Measurements from ENCODE around the gene NOTCH2NLA. TPM values are rescaled to one million over a fixed set of nuclear protein-coding genes. Genes with fewer than 3 reads are reported as not detected.
"Not testable (repeated sequence)": the region's sequence is repeated elsewhere in the genome, so short reads cannot be mapped to it uniquely, and the experiment has no call there.

NOTCH2NLA gene
- total RNA-seq, 2 donors from 2014 or later, result 23.9 to 30.2 TPM

DNA sequence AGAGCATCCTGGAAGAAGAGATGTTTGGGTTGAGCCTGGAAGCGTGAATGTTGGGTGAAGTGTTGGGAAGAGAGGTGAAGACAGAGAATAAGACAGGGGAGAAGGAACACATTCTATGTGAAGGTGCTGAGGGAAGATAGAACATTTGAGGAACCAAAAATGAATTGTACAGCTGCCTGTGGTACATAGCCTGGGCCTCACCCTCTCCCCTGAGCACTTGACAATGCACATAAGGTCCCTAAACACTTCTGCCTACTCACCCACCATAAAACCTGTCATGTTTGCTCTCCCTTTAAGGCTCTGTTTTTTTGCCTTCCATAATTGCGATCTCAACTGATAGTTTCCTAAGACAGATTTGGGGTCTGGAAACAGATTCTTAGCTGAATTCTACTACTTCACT, 43.2 kb upstream of the NOTCH2NLA start:
- not testable (repeated sequence) for H3K27me3 ChIP-seq (ENCODE audit: control insufficient read depth, insufficient read depth, low read length, poor library complexity, severe bottlenecking); H3K4me1 ChIP-seq (ENCODE audit: control insufficient read depth, insufficient read depth, low read length); H3K36me3 ChIP-seq (ENCODE audit: control insufficient read depth, insufficient read depth, low read length); H3K9ac ChIP-seq (ENCODE audit: extremely low read depth, low read length, poor library complexity, severe bottlenecking); DNase-seq; H3K9me3 ChIP-seq (ENCODE audit: control insufficient read depth, low read length); H3K9me3 Mint-ChIP-seq; H3K27me3 Mint-ChIP-seq (ENCODE audit: insufficient read depth); H3K36me3 Mint-ChIP-seq (ENCODE audit: low read depth); H3K27ac Mint-ChIP-seq; H3K27ac ChIP-seq (ENCODE audit: low read depth, low read length); H3K4me3 Mint-ChIP-seq; H3K4me1 Mint-ChIP-seq; H3K4me3 ChIP-seq (ENCODE audit: low read length)
- no CpG with 5 or more reads among the region's 2 CpGs for WGBS, 2 experiments (ENCODE audit: insufficient coverage in 1 of 2, insufficient read length in 1 of 2)

- not testable (repeated sequence) for H3K36me3 Mint-ChIP-seq (ENCODE audit: low read depth); H3K27ac ChIP-seq (ENCODE audit: low read depth, low read length); H3K27me3 ChIP-seq (ENCODE audit: control insufficient read depth, insufficient read depth, low read length, poor library complexity, severe bottlenecking); H3K9me3 Mint-ChIP-seq; H3K27ac Mint-ChIP-seq; H3K9ac ChIP-seq (ENCODE audit: extremely low read depth, low read length, poor library complexity, severe bottlenecking); DNase-seq; H3K4me3 ChIP-seq (ENCODE audit: low read length); H3K4me3 Mint-ChIP-seq; H3K9me3 ChIP-seq (ENCODE audit: control insufficient read depth, low read length); H3K36me3 ChIP-seq (ENCODE audit: control insufficient read depth, insufficient read depth, low read length); H3K27me3 Mint-ChIP-seq (ENCODE audit: insufficient read depth); H3K4me1 Mint-ChIP-seq; H3K4me1 ChIP-seq (ENCODE audit: control insufficient read depth, insufficient read depth, low read length)
- WGBS, 2 experiments (ENCODE audit: insufficient coverage in 1 of 2, insufficient read length in 1 of 2), result no CpG with 5 or more reads among the region's 9 CpGs
These were observed 41.3 kb upstream of the NOTCH2NLA start for GRCh38 chr1:146270129-146270528.

DNA sequence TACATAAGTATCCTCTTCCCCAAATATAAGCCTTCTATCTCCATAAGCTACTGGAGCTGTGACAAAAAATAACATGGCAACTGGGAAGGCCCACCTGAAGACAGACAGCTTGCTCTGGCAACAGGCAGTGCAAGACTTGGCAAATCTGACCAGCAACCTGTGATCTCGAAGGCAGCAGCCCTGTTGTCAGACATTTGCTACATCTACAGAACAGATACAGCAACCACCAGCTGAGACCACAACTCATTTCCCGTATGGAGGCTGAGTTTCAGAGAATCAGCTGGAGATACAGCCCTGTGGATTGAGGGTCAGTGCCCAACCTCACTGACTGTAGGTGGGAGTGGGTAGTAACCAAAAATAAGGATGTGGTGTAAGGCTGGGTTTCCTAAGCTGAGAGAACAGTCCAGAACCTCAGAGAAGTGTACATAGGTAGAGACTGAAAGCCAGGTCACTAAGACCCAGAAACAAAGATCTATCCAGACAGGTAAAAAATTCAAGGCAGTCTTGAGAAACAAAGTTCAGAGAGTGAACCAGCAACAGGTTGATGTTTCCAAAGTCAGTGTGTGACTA, 37.4 kb upstream of the NOTCH2NLA start:
- not testable (repeated sequence) for H3K4me3 ChIP-seq (ENCODE audit: low read length); H3K27ac Mint-ChIP-seq; H3K4me1 ChIP-seq (ENCODE audit: control insufficient read depth, insufficient read depth, low read length); H3K9me3 Mint-ChIP-seq; H3K4me1 Mint-ChIP-seq; H3K36me3 ChIP-seq (ENCODE audit: control insufficient read depth, insufficient read depth, low read length); H3K9me3 ChIP-seq (ENCODE audit: control insufficient read depth, low read length); H3K27me3 Mint-ChIP-seq (ENCODE audit: insufficient read depth); H3K9ac ChIP-seq (ENCODE audit: extremely low read depth, low read length, poor library complexity, severe bottlenecking); H3K4me3 Mint-ChIP-seq; H3K36me3 Mint-ChIP-seq (ENCODE audit: low read depth); H3K27me3 ChIP-seq (ENCODE audit: control insufficient read depth, insufficient read depth, low read length, poor library complexity, severe bottlenecking); H3K27ac ChIP-seq (ENCODE audit: low read depth, low read length); DNase-seq
- no CpG with 5 or more reads among the region's 2 CpGs for WGBS, 2 experiments (ENCODE audit: insufficient coverage in 1 of 2, insufficient read length in 1 of 2)

DNA sequence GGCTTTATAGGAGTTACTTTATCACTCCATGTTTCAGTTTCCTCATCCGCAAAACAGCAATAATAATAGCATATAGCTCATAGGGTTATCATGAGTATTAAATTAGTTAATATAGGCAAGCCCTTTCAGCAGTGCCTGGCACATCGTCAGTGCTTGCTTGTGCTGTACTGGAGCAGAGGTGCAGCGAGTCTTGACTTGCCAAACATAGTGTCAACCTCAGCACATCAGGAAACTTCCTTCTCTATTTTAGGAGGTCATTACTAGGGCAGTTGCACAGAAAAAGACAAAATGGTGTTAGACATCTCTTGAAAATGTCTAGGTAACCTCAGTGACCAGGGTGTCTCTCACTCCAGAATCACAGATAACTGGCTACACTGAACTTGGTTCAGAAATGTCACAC, 35.9 kb upstream of the NOTCH2NLA start:
- DNase-seq; H3K27ac Mint-ChIP-seq; H3K36me3 ChIP-seq (ENCODE audit: control insufficient read depth, insufficient read depth, low read length); H3K4me1 Mint-ChIP-seq; H3K9me3 ChIP-seq (ENCODE audit: control insufficient read depth, low read length); H3K27me3 Mint-ChIP-seq (ENCODE audit: insufficient read depth); H3K4me3 Mint-ChIP-seq; H3K27ac ChIP-seq (ENCODE audit: low read depth, low read length); H3K9ac ChIP-seq (ENCODE audit: extremely low read depth, low read length, poor library complexity, severe bottlenecking); H3K4me1 ChIP-seq (ENCODE audit: control insufficient read depth, insufficient read depth, low read length); H3K36me3 Mint-ChIP-seq (ENCODE audit: low read depth); H3K27me3 ChIP-seq (ENCODE audit: control insufficient read depth, insufficient read depth, low read length, poor library complexity, severe bottlenecking); H3K4me3 ChIP-seq (ENCODE audit: low read length); H3K9me3 Mint-ChIP-seq: not testable (repeated sequence)
- WGBS, 2 experiments (ENCODE audit: insufficient coverage in 1 of 2, insufficient read length in 1 of 2), result no CpG with 5 or more reads among the region's 3 CpGs

- not testable (repeated sequence) for H3K9me3 ChIP-seq (ENCODE audit: control insufficient read depth, low read length)
These were observed 31.3 kb upstream of the NOTCH2NLA start for GRCh38 chr1:146260006-146260730.

DNA sequence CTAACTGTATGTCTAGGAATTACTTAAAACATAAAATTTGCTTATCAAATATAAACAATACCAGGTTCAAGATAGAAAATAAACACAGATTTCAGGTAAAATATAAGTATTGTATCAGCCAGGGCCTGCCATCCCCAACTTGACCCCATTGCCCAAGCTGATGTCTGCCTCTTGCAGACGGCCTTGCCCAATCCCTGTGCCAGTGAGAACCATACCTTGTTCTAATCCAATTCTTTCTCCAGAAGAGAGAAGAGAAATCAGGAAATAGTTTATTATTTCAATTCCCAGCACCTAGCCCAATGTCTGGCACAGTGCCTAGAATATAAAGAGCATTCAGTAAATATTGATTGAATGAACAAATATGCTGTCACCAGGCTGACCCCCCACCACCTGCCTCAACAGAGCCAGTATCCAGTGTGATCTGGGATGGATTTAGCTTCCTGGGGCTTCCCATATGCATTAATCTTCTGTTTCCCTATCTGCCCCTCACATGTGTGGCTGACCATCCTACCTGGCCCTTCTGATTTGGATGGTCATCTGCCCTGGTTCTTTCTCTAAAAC, 29.3 kb upstream of the NOTCH2NLA start:
- H3K36me3 Mint-ChIP-seq (ENCODE audit: low read depth); H3K27me3 ChIP-seq (ENCODE audit: control insufficient read depth, insufficient read depth, low read length, poor library complexity, severe bottlenecking); H3K27ac ChIP-seq (ENCODE audit: low read depth, low read length); H3K27me3 Mint-ChIP-seq (ENCODE audit: insufficient read depth); H3K36me3 ChIP-seq (ENCODE audit: control insufficient read depth, insufficient read depth, low read length); DNase-seq; H3K9me3 Mint-ChIP-seq; H3K9ac ChIP-seq (ENCODE audit: extremely low read depth, low read length, poor library complexity, severe bottlenecking); H3K9me3 ChIP-seq (ENCODE audit: control insufficient read depth, low read length); H3K4me1 Mint-ChIP-seq; H3K4me3 Mint-ChIP-seq; H3K4me1 ChIP-seq (ENCODE audit: control insufficient read depth, insufficient read depth, low read length); H3K4me3 ChIP-seq (ENCODE audit: low read length); H3K27ac Mint-ChIP-seq: not testable (repeated sequence)
- WGBS, 2 experiments (ENCODE audit: insufficient coverage in 1 of 2, insufficient read length in 1 of 2), result no CpG with 5 or more reads among the region's 1 CpG

More at GRCh38 chr1:146260006-146260730, 31.3 kb upstream of the NOTCH2NLA start:
- H3K9me3 Mint-ChIP-seq; DNase-seq; H3K27me3 ChIP-seq (ENCODE audit: control insufficient read depth, insufficient read depth, low read length, poor library complexity, severe bottlenecking); H3K4me3 ChIP-seq (ENCODE audit: low read length); H3K27ac ChIP-seq (ENCODE audit: low read depth, low read length); H3K4me1 Mint-ChIP-seq; H3K27me3 Mint-ChIP-seq (ENCODE audit: insufficient read depth); H3K4me1 ChIP-seq (ENCODE audit: control insufficient read depth, insufficient read depth, low read length); H3K4me3 Mint-ChIP-seq; H3K36me3 ChIP-seq (ENCODE audit: control insufficient read depth, insufficient read depth, low read length); H3K9ac ChIP-seq (ENCODE audit: extremely low read depth, low read length, poor library complexity, severe bottlenecking); H3K36me3 Mint-ChIP-seq (ENCODE audit: low read depth); H3K27ac Mint-ChIP-seq: not testable (repeated sequence)
- no CpG with 5 or more reads among the region's 8 CpGs for WGBS, 2 experiments (ENCODE audit: insufficient coverage in 1 of 2, insufficient read length in 1 of 2)
